Stimulated activated CD8-positive, alpha-beta memory T cell treated with anti-CD3 and anti-CD28 coated beads, Interleukin-15, amount 100 ng/mL, for 24 hours (primary cell): Measurements from ENCODE around the gene CTAGE4.
"Not testable (repeated sequence)": the region's sequence is repeated elsewhere in the genome, so short reads cannot be mapped to it uniquely, and the experiment has no call there.

Experiments used
- DNase-seq: peaks from one replicate; pipeline ENCODE4 v3.0.0-alpha.2; 2020; ENCODE audit warnings: low read depth

Gene CTAGE4

GRCh38 chr7:144205306-144205705 is 22.0 kb downstream of the CTAGE4 start:
- DNase-seq = not testable (repeated sequence)

GRCh38 chr7:144217200-144217599 is 33.9 kb downstream of the CTAGE4 start:
- not testable (repeated sequence) for DNase-seq

- DNase-seq = not testable (repeated sequence)
These were observed 35.3 kb downstream of the CTAGE4 start for GRCh38 chr7:144218581-144218980.

GRCh38 chr7:144219149-144219548 is 35.9 kb downstream of the CTAGE4 start:
- DNase-seq = not testable (repeated sequence)

- not testable (repeated sequence) for DNase-seq
These were observed 37.3 kb downstream of the CTAGE4 start for GRCh38 chr7:144220531-144220930.

GRCh38 chr7:144223675-144224074 is 40.4 kb downstream of the CTAGE4 start:
- not testable (repeated sequence) for DNase-seq

- not testable (repeated sequence) for DNase-seq
These were observed 43.6 kb downstream of the CTAGE4 start for GRCh38 chr7:144226866-144227265.

- DNase-seq = not testable (repeated sequence)
These were observed 45.5 kb downstream of the CTAGE4 start for GRCh38 chr7:144228810-144229209.

GRCh38 chr7:144231027-144231426 is 47.8 kb downstream of the CTAGE4 start:
- DNase-seq = not testable (repeated sequence)

- not testable (repeated sequence) for DNase-seq
These were observed 49.8 kb downstream of the CTAGE4 start for GRCh38 chr7:144233039-144233438.
